Activated naive CD8-positive, alpha-beta T cell (primary cell): ENCODE results near the gene PLEKHM2.
A peak's percentile ranks its signal among the peaks of the same experiment; 100 is the strongest.
"Not testable (repeated sequence)": the region's sequence is repeated elsewhere in the genome, so short reads cannot be mapped to it uniquely, and the experiment has no call there.

Experiments used
- H3K27ac Mint-ChIP-seq: one replicate; pipeline ENCODE4 v1.8.0; 2021; ENCODE audit warnings: mixed read lengths
- H3K27me3 Mint-ChIP-seq: one replicate; pipeline ENCODE4 v1.8.0; 2021; ENCODE audit warnings: mixed read lengths
- H3K36me3 Mint-ChIP-seq: one replicate; pipeline ENCODE4 v1.8.0; 2021; ENCODE audit warnings: mixed read lengths
- H3K4me1 Mint-ChIP-seq: one replicate; pipeline ENCODE4 v1.8.0; 2021; ENCODE audit warnings: low read depth, mixed read lengths
- H3K4me3 Mint-ChIP-seq: one replicate; pipeline ENCODE4 v1.8.0; 2021; ENCODE audit warnings: mild to moderate bottlenecking, mixed read lengths
- H3K9me3 Mint-ChIP-seq: one replicate; pipeline ENCODE4 v1.8.0; 2021; ENCODE audit warnings: low read depth, mixed read lengths

PLEKHM2 gene, protein sequence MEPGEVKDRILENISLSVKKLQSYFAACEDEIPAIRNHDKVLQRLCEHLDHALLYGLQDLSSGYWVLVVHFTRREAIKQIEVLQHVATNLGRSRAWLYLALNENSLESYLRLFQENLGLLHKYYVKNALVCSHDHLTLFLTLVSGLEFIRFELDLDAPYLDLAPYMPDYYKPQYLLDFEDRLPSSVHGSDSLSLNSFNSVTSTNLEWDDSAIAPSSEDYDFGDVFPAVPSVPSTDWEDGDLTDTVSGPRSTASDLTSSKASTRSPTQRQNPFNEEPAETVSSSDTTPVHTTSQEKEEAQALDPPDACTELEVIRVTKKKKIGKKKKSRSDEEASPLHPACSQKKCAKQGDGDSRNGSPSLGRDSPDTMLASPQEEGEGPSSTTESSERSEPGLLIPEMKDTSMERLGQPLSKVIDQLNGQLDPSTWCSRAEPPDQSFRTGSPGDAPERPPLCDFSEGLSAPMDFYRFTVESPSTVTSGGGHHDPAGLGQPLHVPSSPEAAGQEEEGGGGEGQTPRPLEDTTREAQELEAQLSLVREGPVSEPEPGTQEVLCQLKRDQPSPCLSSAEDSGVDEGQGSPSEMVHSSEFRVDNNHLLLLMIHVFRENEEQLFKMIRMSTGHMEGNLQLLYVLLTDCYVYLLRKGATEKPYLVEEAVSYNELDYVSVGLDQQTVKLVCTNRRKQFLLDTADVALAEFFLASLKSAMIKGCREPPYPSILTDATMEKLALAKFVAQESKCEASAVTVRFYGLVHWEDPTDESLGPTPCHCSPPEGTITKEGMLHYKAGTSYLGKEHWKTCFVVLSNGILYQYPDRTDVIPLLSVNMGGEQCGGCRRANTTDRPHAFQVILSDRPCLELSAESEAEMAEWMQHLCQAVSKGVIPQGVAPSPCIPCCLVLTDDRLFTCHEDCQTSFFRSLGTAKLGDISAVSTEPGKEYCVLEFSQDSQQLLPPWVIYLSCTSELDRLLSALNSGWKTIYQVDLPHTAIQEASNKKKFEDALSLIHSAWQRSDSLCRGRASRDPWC

DNA sequence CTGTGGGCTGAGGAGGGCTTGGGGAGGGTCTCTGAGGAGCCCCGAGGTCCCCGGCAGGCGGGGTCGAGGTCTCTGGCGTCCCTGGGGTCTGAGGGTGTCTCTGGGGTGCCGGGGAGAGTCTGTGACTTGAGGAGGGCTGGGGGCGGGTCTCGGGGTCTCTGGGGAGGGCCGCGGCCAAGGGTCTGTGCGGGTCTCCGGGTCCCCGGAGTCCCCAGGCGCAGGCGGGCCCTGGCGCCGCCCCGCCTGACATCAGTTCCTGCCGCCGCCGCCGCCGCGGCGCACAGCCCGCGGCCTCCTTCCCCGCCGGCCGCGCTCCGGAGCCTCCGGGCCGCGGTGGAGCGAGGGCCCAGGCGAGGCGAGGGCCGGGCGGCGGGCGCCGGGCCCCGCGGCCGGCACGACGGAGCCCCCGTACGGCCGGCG lies at the start of gene PLEKHM2:
PLEKHM2 (plus strand) TSS at position 279 of the 420 bp plus-strand sequence. CDS start 239 bp downstream, outside the sequence.
- Mint-ChIP-seq H3K27me3 (no peaks in the 10 kb centered on the region), H3K9me3 (no peaks in the 10 kb centered on the region), H3K27ac (peak within 1 kb of the TSS; percentile 92), H3K4me1 (peaks cover 32% of the 10 kb centered on the region), H3K4me3 (peak within 1 kb of the TSS; percentile 94), H3K36me3 (peaks cover 2% of the 10 kb centered on the region)

DNA sequence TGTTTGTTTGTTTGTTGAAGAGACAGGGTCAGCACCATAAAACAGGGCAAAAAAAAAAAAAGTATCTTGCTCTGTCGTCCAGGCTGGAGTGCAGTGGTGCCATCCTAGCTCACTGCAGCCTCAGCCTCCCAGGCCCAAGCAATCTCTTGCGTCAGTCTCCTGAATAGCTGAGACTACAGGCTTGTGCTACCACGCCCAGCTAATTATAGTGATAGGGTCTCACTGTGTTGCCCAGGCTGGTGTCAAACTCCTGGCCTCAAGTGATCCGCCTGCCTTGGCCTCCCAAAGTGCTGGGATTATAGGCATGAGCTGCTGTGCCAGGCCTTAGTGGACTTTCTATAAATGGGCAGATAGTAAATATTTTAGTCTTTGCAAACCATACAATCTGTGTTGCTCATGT lies 47.7 kb upstream of the PLEKHM2 start:
- peaks cover 2% of the 10 kb centered on the region for H3K4me1 Mint-ChIP-seq
- peaks cover 6% of the 10 kb centered on the region for H3K36me3 Mint-ChIP-seq
- H3K27me3 Mint-ChIP-seq: no peaks in the 10 kb centered on the region
- no peak overlapping the region for H3K27ac Mint-ChIP-seq
- no peaks in the 10 kb centered on the region for H3K9me3 Mint-ChIP-seq
- no peak overlapping the region for H3K4me3 Mint-ChIP-seq

GRCh38 chr1:15637826-15638225 lies 46.3 kb upstream of the PLEKHM2 start:
- no peak overlapping the region for H3K4me3 Mint-ChIP-seq
- H3K27me3 Mint-ChIP-seq: no peaks in the 10 kb centered on the region
- no peak overlapping the region for H3K27ac Mint-ChIP-seq
- peaks cover 2% of the 10 kb centered on the region for H3K4me1 Mint-ChIP-seq
- no peaks in the 10 kb centered on the region for H3K9me3 Mint-ChIP-seq
- H3K36me3 Mint-ChIP-seq: peaks cover 6% of the 10 kb centered on the region

GRCh38 chr1:15639262-15639661 lies 44.9 kb upstream of the PLEKHM2 start:
- H3K4me1 Mint-ChIP-seq: peaks cover 2% of the 10 kb centered on the region
- H3K4me3 Mint-ChIP-seq: no peak overlapping the region
- no peaks in the 10 kb centered on the region for H3K27me3 Mint-ChIP-seq
- H3K9me3 Mint-ChIP-seq: no peaks in the 10 kb centered on the region
- no peak overlapping the region for H3K27ac Mint-ChIP-seq
- H3K36me3 Mint-ChIP-seq: peaks cover 10% of the 10 kb centered on the region

GRCh38 chr1:15639931-15640330 lies 44.2 kb upstream of the PLEKHM2 start:
- no peak overlapping the region for H3K4me3 Mint-ChIP-seq
- H3K27ac Mint-ChIP-seq: no peak overlapping the region
- H3K36me3 Mint-ChIP-seq: peaks cover 10% of the 10 kb centered on the region
- no peaks in the 10 kb centered on the region for H3K27me3 Mint-ChIP-seq
- H3K9me3 Mint-ChIP-seq: no peaks in the 10 kb centered on the region
- peaks cover 2% of the 10 kb centered on the region for H3K4me1 Mint-ChIP-seq

GRCh38 chr1:15640667-15641066 lies 43.5 kb upstream of the PLEKHM2 start:
- Mint-ChIP-seq H3K9me3 (no peaks in the 10 kb centered on the region), H3K27me3 (no peaks in the 10 kb centered on the region), H3K27ac (no peak overlapping the region), H3K4me1 (peaks cover 2% of the 10 kb centered on the region), H3K36me3 (peaks cover 15% of the 10 kb centered on the region), H3K4me3 (no peak overlapping the region)

DNA sequence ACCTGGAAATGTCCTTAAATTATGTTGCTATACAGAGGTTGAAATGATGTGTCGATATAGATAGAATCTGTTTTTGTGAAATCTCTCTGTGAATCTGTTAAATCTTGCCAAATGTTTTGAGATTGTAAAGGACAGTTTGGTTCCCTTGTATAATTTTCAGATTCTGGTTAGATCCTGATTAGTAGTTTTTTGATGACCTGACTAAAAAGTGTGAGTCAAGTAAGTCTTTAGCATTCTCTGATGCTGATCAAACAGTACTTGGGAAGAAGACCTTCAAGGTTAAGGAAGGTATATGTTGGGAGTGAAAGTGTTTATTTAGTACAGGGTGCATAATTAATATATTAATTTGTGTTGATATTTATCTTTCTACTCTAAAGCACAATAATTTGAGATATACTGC lies 34.2 kb upstream of the PLEKHM2 start:
- Mint-ChIP-seq H3K4me3 (no peak overlapping the region), H3K27me3 (no peaks in the 10 kb centered on the region), H3K4me1 (no peaks in the 10 kb centered on the region), H3K9me3 (no peaks in the 10 kb centered on the region), H3K27ac (no peak overlapping the region), H3K36me3 (peaks cover 8% of the 10 kb centered on the region)

DNA sequence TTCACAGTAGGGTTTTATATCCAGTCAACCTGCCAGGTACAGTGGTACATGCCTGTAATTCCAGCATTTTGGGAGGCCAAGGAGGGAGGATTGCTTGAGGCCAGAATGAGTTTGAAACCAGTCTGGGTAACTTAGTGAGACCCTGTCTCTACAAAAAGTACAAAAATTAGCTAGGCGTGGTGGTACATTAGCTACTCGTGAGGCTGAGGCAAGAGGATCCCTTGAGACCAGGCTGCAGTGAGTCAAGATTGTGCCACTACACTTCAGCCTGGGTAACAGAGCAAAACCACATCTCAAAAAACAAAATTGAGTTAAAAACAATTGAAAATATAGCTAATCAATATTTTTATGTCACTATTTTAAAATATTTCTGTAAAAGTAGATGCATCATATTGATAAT lies 33.7 kb upstream of the PLEKHM2 start:
- no peaks in the 10 kb centered on the region for H3K27me3 Mint-ChIP-seq

GRCh38 chr1:15652130-15652529 lies 32.0 kb upstream of the PLEKHM2 start:
- not testable (repeated sequence) for H3K9me3 Mint-ChIP-seq, H3K27ac Mint-ChIP-seq, H3K4me1 Mint-ChIP-seq, H3K27me3 Mint-ChIP-seq, H3K4me3 Mint-ChIP-seq, H3K36me3 Mint-ChIP-seq

More for the DNA sequence above, 33.7 kb upstream of the PLEKHM2 start:
- peaks cover 4% of the 10 kb centered on the region for H3K36me3 Mint-ChIP-seq
- no peak overlapping the region for H3K4me3 Mint-ChIP-seq
- H3K9me3 Mint-ChIP-seq: no peaks in the 10 kb centered on the region
- H3K27ac Mint-ChIP-seq: no peak overlapping the region
- H3K4me1 Mint-ChIP-seq: no peaks in the 10 kb centered on the region

DNA sequence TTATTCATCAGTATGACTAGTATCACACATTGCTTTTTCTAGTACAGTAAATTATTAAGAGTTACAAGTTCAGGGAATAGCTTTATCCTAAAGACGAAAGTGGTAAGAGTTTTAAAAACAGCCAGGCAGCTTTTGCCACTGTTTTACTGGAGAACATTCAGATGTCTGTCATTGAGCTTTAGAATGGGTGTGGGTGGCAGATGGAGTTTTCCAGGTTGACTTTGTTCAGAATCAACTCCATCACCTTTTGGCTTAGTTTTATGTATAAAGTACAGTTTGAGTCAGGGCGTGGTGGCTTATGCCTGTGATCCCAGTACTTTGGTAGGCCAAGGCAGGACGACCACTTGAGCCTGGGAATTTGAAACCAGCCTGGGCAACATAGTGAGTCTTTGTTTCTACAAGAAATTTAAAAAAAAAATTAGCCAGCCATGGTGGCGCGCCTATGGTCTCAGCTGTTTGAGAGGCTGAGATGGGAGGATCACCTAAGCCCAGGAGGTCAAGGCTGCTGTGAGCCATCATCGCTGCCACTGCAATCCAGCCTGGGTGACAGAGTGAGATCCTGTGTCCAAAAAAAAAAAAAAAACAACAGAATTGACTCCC lies 29.9 kb upstream of the PLEKHM2 start:
- no peaks in the 10 kb centered on the region for H3K27me3 Mint-ChIP-seq
- peaks cover 6% of the 10 kb centered on the region for H3K36me3 Mint-ChIP-seq
- H3K4me3 Mint-ChIP-seq: no peak overlapping the region
- no peak overlapping the region for H3K27ac Mint-ChIP-seq
- H3K9me3 Mint-ChIP-seq: no peaks in the 10 kb centered on the region
- no peaks in the 10 kb centered on the region for H3K4me1 Mint-ChIP-seq

- Mint-ChIP-seq H3K36me3 (peaks cover 8% of the 10 kb centered on the region), H3K4me1 (no peaks in the 10 kb centered on the region), H3K27ac (no peak overlapping the region), H3K4me3 (no peak overlapping the region), H3K9me3 (no peaks in the 10 kb centered on the region), H3K27me3 (no peaks in the 10 kb centered on the region)
These were observed 27.7 kb upstream of the PLEKHM2 start for GRCh38 chr1:15656464-15656863.

DNA sequence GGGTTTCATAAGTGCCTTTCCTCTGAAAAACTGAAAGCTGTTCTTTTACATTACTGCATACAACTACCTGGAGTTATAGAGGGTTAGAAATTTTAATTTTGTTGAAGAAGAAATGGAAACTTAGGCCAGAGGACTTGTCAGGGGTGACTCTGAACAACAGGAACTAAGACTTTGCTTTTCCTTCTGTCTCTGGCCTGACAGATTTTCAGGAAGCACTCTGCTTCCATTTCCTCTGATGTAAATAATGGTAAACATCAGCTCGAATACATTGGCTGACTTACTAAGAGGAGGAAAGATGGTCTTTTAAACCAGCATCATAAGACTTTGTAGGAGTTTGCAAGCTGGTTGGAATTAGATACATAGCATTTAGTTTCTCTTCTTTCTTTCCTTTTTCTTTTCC lies 27.1 kb upstream of the PLEKHM2 start:
- no peaks in the 10 kb centered on the region for H3K4me1 Mint-ChIP-seq
- no peaks in the 10 kb centered on the region for H3K9me3 Mint-ChIP-seq
- no peak overlapping the region for H3K4me3 Mint-ChIP-seq
- no peak overlapping the region for H3K27ac Mint-ChIP-seq
- peaks cover 8% of the 10 kb centered on the region for H3K36me3 Mint-ChIP-seq
- no peaks in the 10 kb centered on the region for H3K27me3 Mint-ChIP-seq

GRCh38 chr1:15660151-15660550 lies 24.0 kb upstream of the PLEKHM2 start:
- H3K27me3 Mint-ChIP-seq: no peaks in the 10 kb centered on the region
- H3K36me3 Mint-ChIP-seq: peaks cover 11% of the 10 kb centered on the region
- no peaks in the 10 kb centered on the region for H3K9me3 Mint-ChIP-seq
- no peaks in the 10 kb centered on the region for H3K4me1 Mint-ChIP-seq
- H3K27ac Mint-ChIP-seq: no peak overlapping the region
- no peak overlapping the region for H3K4me3 Mint-ChIP-seq

DNA sequence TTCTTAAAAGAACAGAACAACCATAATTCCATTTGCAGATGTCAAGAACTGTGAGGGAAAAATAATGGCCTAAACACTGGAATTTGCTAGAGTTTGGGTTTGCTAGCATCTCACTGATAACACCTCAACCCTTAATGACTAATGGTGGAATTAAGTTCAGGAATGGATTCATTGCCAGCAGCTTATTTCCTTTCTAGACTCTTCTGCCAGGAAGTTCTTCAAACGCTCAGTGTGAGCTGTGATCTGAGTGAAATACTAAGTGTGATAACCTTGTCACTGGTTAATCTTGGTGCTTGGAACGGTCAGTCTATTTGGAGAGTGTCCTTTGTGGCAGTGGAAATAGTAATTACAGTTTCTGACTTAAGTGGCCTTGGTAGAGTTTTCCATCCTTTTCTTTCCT lies 21.6 kb upstream of the PLEKHM2 start:
- no peaks in the 10 kb centered on the region for H3K9me3 Mint-ChIP-seq
- no peaks in the 10 kb centered on the region for H3K4me1 Mint-ChIP-seq
- H3K27me3 Mint-ChIP-seq: no peaks in the 10 kb centered on the region
- H3K4me3 Mint-ChIP-seq: no peak overlapping the region
- H3K27ac Mint-ChIP-seq: no peak overlapping the region
- H3K36me3 Mint-ChIP-seq: peaks cover 7% of the 10 kb centered on the region

GRCh38 chr1:15663925-15664324 lies 20.2 kb upstream of the PLEKHM2 start:
- Mint-ChIP-seq H3K27me3 (no peaks in the 10 kb centered on the region), H3K4me1 (no peaks in the 10 kb centered on the region), H3K4me3 (no peak overlapping the region), H3K9me3 (no peaks in the 10 kb centered on the region), H3K27ac (no peak overlapping the region), H3K36me3 (peaks cover 7% of the 10 kb centered on the region)
